Measurements from ENCODE around the gene FASTK. TPM values are rescaled to one million over a fixed set of nuclear protein-coding genes. Genes with fewer than 3 reads are reported as not detected.

The FASTK gene
- total RNA-seq, 1 experiment from 2014 or later = 86.4 TPM

DNA sequence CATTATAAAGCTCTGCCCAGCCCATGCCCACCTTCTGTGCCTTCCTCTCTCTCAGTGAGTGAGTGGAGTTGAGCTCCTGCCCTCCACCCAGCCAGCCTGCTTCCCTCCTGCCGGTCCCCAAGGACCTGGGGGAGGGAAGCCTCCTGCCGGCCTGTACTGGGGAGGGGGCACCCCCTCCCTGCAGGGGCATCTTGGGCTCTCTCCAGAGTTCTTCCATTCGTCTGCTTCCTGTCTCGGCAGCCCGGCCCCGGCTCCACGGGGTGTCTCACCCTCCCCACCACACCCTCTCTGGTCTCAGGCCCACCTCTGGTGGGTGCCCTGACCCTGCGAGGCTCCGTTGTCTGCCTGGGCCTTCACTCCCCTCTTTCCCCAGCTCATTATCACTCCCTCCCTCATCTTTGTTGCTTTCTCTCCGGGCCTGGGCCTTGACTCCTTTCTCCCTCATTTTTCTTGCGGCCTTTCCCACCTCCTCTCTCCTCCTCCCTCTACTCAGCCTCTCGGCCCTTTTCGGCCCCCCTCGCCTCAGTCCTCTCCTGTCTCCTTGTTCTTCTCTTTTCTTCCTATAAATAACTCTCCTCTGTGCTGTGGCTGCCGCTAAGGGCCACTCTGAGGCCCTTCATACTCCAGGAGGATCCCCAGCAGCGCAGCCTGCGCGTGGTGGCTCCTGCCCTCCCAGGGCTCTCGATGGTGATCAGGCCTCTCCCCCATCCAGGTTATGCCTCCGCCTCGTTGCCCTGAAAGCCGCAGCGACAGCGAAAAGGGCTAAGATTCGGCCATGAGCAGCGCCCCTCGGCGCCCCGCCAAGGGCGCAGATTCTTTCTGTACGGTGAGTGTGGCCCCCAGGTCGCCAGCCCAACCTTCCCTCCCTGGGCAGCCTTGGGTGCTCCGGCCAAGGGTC lies 19.1 kb downstream of the FASTK start (continued):
- TF ChIP-seq, protein P1, sequence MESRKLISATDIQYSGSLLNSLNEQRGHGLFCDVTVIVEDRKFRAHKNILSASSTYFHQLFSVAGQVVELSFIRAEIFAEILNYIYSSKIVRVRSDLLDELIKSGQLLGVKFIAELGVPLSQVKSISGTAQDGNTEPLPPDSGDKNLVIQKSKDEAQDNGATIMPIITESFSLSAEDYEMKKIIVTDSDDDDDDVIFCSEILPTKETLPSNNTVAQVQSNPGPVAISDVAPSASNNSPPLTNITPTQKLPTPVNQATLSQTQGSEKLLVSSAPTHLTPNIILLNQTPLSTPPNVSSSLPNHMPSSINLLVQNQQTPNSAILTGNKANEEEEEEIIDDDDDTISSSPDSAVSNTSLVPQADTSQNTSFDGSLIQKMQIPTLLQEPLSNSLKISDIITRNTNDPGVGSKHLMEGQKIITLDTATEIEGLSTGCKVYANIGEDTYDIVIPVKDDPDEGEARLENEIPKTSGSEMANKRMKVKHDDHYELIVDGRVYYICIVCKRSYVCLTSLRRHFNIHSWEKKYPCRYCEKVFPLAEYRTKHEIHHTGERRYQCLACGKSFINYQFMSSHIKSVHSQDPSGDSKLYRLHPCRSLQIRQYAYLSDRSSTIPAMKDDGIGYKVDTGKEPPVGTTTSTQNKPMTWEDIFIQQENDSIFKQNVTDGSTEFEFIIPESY (IDR thresholded peaks at IDR 0.05; ENCODE audit: extremely low read depth, insufficient replicate concordance, low read length) = no peak
- TF ChIP-seq, protein P2, sequence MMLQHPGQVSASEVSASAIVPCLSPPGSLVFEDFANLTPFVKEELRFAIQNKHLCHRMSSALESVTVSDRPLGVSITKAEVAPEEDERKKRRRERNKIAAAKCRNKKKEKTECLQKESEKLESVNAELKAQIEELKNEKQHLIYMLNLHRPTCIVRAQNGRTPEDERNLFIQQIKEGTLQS (IDR thresholded peaks at IDR 0.05) = no peak
- TF ChIP-seq CBX3 (IDR thresholded peaks at IDR 0.05; ENCODE audit: low read depth) (no peak), POLR2AphosphoS5 (IDR thresholded peaks at IDR 0.05; ENCODE audit: low read depth, low read length) (peak; percentile 5; the same call in 1 of the 2 replicates)
- TF ChIP-seq, protein P3, sequence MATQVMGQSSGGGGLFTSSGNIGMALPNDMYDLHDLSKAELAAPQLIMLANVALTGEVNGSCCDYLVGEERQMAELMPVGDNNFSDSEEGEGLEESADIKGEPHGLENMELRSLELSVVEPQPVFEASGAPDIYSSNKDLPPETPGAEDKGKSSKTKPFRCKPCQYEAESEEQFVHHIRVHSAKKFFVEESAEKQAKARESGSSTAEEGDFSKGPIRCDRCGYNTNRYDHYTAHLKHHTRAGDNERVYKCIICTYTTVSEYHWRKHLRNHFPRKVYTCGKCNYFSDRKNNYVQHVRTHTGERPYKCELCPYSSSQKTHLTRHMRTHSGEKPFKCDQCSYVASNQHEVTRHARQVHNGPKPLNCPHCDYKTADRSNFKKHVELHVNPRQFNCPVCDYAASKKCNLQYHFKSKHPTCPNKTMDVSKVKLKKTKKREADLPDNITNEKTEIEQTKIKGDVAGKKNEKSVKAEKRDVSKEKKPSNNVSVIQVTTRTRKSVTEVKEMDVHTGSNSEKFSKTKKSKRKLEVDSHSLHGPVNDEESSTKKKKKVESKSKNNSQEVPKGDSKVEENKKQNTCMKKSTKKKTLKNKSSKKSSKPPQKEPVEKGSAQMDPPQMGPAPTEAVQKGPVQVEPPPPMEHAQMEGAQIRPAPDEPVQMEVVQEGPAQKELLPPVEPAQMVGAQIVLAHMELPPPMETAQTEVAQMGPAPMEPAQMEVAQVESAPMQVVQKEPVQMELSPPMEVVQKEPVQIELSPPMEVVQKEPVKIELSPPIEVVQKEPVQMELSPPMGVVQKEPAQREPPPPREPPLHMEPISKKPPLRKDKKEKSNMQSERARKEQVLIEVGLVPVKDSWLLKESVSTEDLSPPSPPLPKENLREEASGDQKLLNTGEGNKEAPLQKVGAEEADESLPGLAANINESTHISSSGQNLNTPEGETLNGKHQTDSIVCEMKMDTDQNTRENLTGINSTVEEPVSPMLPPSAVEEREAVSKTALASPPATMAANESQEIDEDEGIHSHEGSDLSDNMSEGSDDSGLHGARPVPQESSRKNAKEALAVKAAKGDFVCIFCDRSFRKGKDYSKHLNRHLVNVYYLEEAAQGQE (IDR thresholded peaks at IDR 0.05; ENCODE audit: low read depth) = no peak

Data from HCT116 (cell line).